NCI-H2081 (cell line): ENCODE measurements around the gene NELFB.
A peak's percentile ranks its signal among the peaks of the same experiment; 100 is the strongest.

Source experiments
- DNase-seq, 2 experiments: peaks; one replicate each; lab custom pipeline; 2025; lab: John Stamatoyannopoulos, UW

Gene NELFB

DNA sequence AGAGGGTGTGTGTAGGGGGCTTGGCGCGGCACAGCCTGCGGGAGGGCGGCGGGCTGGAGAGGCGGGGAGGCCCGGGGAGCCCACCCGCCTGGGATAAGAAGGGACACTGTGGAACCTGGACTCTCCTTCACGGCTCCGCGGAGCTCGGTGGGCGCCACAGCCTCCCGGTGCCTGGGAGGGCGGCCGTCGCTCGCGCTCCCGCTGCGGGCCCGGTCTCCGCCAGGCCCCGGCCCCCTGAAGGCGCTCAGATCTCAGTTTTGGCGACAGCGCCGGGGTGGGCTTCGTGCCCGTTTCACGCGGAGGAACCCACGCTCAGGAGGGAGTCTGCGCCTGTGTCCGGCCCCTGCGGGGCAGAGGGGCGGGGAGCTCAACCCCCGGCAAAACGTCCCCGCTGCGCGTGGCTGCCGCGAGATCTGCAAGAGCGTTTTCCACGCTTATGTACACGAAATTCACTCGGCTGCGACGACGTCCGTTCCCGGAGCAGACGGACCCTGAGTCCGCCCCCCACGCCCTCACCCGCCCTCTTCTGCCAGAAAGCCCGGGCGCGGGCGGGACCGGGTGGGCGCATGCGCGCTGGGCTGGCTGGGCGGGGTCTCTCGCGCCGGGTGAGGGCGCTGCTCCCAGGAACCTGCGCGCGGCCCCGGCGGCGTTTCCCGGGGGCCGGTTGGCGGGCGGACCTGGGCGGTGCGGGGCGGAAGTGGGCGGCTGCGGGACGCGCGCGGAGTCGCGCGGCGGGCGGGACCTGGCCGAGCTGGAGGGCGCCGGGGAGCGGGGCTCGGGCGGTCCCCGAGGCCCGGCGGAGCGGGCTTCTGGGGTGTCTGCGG, at the start of gene NELFB:
Gene NELFB (plus strand): TSS at position 704 of the 824 bp plus-strand sequence.
- DNase-seq = peak; percentile 82 to 83

DNA sequence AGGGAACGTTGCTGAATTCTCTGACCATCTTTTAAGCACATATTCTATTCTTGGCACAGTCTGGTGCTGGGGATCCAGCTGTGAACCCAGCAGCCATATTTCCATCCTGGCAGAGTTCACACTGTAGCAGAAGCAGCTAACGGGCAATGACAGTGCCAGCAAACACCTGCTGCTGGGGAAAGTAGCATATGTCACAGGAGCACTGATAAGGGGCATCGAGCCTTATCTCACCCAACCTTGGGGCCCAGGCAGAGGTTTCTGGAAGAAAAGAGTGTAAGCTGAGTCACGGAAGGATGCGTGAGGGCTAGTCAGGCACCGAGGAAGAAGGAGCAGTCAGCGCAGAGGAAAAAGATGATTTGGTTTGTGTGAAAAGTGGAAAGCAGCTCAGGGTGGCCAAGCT, 48.5 kb upstream of the NELFB start:
- no peak for DNase-seq

DNA sequence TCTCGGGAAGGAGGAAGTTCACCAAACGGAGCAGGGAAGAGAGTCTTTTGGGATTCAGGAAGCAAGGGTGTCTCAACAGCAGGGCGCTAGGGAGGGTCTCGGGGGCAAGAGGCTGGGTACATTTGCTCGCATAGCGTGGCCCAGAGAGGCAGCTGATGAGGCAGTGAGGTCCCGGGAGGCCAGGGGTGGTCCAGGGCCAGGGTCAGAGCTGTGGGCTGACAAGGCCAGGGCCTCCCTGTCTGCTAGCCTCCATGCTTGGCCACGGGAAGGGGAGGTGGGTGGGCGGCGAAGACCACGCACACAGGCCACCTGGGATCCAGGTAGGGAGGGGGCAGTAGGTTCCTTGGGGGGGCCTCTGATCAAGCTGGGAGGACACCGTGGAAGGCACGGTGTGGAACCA, 43.6 kb upstream of the NELFB start:
- DNase-seq = no peak

DNA sequence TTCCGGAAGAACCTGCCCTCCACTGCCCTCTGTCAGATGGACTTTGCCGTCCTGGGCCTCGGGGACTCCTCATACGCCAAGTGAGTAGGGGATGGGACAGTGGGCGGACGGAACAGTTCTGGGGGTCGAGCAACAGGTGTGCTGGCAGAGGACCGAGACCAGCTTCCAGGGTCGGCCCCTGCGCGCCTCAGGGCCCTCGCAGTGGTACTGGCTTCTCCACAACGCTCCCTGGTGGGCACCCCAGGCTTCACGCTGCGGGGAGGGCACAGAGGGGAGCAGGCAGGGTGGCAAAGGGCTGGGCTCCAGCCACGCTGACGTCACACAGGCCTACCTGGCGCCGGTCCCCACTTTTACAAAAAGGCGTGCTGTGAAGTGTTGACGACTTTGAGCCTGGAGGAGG, 42.6 kb upstream of the NELFB start:
- DNase-seq = no peak

DNA sequence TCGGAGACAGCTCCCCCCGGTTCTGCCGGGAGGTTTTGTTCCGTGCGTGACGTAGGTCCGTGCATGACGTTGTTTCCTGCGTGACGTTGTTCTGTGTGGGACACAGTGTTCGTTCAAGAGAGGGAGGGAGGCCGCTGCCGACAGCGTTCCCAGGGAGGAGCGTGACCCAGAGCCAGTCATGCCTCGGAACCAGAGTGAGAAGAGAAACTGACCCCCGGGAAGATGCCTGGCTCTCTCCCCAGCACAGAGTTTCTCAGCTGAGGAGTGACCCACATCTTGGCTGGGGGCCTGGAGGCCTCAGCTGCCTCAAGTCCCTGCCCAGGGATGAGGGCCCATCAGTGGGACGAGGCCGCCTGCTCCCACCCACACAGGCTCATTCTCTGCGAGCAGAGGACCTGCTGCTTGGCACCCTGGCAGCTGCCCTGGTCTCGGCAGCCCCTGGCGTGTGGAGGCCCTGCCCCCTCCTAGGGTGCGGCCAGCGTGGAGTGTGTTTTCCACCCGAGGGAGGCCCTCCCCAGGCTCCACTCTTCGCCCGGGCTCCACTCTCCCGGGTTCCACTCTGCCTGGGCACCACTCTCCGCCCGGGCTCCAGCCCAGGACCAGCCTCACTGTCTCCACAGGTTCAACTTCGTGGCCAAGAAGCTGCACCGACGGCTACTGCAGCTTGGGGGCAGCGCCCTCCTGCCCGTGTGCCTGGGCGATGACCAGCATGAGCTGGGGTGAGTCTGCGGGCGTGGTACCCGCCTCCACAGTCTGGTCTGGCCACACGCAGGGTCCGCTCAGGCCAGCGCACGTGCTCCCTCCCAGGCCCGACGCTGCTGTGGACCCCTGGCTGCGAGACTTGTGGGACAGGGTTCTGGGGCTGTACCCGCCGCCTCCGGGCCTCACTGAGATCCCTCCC, 41.7 kb upstream of the NELFB start:
- no peak for DNase-seq

DNA sequence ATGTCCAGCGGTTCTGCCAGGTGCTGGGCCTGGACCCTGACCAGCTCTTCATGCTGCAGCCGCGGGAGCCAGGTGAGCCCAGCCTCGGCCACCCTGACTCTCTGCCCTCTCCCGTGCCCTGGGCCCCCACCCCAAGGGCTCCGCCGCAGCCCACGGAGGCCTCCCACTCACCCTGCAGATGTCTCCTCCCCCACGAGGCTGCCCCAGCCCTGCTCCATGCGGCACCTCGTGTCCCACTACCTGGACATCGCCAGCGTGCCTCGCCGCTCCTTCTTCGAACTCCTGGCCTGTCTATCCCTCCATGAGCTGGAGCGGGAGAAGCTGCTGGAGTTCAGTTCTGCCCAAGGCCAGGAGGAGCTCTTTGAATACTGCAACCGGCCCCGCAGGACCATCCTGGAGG, 40.5 kb upstream of the NELFB start:
- no peak for DNase-seq

DNA sequence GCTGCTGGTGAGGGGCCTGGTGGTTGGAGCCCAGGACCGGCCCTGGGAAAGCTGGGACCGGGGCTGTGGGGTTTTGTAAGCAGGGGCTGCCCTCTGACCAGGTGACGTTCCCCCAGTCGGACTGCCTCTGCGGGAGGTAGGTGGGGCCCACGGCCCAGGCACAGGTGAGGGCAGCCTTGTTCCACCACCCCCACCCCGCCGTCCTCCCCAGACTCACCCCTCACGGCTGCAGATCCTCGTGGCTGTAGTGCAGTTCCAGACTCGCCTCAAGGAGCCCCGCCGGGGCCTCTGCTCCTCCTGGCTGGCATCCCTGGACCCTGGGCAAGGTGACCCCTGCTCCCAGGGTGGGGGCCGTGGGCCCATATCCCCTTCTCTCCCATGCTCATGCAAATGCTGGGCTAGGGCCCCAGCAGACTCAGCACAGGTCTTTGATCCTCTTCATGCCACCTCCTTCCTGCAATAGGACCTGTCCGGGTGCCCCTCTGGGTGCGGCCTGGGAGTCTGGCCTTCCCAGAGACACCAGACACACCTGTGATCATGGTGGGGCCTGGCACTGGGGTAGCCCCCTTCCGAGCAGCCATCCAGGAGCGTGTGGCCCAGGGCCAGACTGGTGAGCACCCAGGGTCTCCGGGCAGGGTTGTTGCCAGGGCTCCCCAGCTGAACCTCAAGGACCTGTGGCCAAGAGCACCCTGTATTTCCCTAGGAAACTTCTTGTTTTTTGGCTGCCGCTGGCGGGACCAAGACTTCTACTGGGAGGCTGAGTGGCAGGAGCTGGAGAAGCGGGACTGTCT, 39.7 kb upstream of the NELFB start:
- DNase-seq = no peak

DNA sequence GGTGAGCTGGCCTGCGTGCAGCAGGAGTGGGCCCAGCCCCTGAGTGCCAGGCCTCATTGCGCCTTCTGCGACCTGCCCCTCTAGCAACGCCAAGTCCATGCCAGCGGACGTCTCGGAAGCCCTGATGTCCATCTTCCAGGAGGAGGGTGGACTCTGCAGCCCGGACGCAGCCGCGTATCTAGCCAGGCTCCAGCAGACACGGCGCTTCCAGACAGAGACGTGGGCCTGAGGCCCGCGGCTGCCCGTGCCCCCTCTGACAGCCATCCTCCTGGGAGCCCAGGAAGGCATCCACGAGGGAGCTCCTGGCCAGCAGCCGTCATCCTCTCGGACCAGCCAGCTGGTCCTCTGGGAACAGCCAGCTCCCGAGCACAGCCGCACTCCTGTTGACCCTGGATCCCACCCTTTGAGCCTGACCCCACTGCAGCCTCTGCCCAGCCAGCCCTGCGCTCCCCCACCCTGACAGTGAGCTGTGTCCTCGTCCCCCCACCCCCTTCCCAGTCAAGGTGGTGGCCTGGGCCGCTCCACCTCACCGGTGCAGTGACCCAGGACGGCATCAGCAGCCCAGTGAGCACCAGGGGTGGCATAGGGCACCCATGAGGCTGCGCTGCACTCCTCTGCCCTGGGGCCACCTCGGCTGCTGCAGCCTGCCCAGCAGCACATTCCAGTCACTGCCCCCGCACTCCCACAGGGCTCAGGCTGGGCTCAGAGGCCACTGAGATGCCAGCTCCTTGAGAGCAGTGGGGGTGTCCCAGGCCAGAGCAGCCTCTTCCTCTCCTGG, 38.8 kb upstream of the NELFB start:
- no peak for DNase-seq

DNA sequence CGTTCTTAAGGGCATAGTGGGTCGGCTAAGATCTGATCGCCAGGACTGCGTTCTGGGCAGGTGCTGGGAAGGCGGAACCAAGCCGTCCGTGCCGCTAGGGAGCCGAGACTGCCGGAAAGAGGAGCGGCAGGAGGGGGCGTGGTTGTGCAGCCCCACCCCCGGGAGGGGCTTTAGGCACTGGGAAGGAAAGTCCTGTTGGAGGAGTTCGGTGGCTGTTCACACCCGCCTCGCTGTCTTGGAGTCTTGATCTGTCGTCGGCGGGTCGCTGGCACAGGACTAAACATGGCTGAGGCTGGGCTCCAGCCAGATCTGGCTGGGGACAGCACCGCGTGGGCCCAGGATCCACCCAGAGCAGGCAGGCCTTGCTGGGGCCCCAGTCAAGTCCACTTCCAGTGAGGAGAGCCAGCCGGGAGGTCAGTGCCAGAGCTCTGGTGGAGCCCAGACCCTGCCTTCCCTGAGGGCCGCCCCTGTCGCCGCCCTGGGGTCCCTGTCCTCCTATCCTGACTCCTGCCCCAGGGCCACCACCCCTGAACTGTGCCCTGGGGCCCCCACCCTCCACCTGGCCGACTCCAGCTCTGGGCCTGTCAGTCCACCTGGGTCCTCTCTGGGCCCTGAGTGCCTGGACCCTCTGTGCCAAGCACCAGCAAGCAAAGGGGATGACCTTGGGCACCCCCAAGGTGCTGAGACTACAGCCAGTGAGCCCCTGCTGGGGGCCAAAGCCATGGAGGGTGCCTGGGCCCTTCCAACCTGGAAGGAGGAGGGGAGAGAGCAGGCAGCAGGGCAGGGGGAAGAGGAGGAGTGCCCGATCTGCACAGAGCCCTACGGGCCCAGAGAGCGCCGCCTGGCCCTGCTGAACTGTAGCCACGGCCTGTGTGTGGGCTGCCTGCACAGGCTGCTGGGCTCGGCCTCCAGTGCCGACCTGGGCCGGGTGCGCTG, 37.6 kb upstream of the NELFB start:
- DNase-seq = peak; percentile 52 to 63

DNA sequence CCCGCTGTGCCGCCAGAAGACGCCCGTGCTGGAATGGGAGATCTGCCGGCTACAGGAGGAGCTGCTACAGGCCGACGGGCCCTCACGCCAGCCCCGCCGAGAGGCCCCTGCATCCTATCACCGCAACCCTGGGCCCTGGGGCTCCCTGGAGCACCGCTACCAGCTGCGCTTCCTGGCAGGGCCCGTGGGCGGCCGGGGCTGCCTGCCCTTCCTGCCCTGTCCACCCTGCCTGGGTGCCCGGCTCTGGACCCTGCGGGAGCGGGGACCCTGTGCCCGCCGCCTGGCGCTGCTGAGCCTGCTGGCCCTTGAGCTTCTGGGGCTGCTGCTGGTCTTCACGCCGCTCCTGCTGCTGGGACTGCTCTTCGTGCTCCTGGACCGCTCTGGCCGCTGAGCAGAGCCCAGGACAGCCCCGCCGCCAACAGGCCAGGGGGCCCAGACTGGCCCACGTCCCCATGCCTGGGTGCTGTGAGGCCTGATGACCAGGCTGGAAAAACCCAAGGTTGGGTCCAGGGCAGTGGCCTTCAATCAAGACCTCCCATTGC, 36.8 kb upstream of the NELFB start:
- DNase-seq = no peak

DNA sequence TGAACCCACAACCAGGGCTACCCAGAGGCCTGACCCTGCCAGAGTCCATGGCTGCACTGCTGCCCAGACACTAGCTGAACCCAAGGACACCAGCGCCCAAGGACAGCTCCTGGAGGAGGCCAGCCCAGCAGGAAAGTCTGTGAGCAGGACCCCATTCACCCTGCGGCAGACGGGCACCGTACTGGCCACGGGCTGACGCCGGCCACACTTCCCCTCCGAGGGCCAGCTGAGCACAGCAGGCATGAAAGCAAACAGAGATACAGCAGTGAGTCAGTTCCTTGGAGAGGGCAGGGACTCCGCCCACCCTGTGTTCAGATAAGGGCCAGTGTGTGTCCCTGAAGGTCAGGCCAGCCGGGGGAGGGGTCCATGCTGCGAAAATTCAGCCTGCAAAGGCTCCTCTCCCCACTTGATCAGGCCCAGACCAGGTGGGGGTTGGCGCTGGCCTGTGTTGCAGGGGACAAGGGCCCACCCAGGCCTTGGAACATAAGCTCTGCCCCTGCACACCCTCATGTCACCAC, 36.3 kb upstream of the NELFB start:
- no peak for DNase-seq

DNA sequence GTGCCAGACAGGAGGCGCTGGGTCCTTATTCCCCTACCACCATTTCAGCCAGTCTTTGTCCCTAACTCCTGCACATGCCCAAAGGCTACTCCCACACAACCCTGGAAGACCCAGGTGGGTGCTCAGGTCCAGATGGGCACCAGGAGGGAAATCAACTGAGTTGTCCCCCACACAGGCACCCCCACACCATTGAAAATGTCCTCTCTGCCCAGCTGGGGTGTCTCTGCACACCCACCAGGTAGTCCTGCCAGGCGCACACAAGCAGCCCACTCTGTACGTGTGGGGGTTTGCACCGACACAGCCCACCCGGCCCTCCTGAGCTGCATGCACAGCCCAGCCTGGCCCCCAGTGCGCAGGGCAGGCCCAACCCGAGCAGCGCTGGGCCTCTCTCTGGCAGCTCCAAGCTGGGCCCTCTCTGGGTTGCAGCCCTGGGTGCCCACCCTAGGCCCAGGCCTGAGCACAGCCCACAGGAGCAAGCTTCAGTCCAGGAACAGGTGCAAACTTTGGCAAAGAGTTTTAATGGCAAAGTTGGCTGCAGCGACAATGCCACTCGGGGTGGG, 35.3 kb upstream of the NELFB start:
- DNase-seq = no peak

DNA sequence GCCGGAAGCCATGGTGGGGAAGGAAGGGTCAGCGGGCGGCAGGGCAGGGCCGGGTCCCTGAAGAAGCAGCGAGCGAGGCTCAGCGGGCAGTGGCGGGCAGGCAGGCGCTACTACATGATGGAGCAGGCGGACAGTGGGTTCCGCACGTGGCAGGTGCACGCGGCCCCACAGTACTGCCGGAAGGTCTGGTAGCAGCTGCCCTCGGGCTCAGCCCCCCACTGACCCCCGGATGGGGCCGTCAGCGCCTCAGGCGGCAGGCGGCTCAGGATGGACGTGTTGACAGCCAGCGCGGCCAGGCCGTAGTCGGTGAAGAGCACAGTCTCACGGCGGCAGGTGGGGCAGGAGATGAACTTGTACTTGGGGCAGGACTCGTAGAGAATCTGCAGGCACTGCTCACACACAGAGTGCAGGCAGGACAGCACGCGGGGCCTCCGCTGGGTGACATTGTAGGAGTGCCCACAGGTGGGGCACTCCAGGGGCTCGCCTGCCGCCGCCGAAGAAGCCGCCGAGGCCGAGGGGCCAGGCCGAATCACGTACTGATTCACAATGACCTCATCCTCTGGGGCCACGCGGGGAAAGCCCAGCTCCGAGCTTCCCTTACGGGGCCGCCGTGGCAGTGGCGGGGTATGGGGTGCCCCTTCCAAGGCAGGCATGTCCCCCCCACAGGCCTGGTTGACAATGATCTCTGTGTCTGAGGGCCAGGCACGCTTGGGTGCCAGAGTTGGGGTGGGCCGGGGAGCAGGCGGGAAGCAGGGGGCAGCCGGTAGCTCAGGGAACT, 34.6 kb upstream of the NELFB start:
- no peak for DNase-seq

DNA sequence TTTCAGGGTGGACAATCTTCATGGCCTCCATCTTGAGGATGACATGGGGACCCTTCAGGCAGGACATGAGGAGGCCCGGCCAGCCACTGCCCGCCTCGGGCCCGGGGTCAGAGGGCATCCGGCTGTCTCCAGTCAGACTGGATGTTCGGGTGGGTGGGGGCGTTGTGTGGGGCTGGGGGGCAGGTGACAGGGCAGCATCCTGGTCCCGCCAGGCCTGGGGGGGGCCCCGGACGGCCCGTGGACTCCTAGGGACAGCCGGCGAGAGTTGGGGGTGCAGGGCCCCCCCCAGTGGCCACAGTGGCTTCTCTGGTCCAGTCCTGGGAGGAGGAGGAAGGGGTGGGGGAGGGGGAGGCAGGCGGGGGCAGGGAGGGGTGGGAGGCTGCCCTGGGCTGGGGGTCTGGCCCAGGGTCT, 34.0 kb upstream of the NELFB start:
- no peak for DNase-seq

DNA sequence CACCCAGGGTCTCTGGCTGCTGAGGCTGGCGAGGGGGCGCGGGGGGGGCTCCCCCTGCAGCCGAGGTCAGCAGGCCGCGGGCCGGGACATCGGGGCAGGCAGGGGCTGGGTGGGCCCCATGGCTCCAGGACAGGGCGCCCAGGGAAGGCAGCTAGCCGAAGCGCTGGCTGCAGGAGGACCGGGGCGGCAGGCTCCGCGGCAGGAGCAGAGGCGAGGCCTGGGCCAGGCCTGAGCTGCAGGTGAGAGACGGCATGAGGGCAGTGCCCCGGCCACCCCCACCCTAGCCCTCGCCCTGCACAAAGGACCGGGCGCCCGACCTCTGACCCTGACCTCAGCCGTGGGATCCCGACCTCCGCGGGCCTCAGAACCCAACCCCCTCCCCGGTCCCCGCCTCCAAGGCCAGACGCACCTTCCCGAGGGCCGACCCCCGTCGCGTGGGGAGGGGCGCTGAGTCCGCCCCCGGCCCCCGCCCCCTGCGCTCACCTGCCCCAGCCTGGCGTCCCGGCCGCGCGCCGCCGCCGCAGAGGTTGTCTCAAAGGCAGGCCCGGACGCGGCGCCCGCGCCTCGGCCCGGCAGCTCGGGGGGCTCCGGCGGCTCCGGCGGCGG, 33.5 kb upstream of the NELFB start:
- DNase-seq = no peak

DNA sequence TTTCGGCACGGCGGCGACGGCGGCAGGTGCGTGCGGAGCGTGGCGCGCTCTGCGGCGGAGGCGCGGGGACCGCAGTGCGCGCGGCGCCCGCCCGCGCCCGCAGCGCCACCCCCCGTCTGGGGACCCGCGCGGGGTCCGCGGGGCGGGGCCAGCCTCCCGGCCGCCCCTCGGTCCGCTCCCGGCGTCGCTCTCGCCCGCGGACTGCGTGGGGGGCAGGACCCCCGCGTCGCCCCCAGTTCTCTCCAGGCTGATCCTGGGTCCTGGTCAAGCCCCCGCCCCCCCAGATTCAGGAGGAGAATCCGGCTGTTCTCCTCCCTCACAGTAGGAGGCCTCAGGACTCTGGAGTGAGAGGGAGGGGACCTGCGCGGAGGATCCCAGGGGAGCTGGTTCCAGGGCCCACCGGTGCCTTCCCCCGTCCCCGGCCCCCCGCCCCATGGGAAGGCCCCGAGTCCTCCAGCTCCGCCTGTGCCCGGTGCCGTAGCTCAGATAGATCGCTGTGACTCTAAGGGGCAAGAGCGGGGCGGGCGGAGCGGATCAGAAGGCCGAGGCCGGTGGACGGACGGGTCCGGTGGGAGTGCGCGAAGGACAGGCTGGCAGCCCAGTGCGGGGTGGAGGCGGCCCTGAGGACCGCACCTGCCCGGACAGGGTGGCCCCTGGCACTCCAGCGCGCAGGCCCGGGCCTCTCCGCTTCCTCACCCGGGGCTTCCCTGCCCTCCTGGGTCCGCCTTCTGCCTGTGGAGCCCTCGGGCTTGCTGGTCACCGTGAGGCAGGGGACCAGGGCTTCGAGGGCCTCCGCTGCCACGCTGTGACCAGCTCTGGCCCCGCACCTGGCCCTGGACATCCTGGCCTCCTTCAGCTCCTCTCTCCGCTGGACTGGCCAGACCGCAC, 32.7 kb upstream of the NELFB start, which contains the start of gene RNF208:
Gene RNF208 (minus strand): TSS at position 51 of the 888 bp plus-strand sequence. CDS start 1,028 bp downstream, outside the sequence.
- peak in 1 of 2 experiments; percentile 18 for DNase-seq
